K562 (cell line): ENCODE results near the gene LRRC8C. TPM values are rescaled to one million over a fixed set of nuclear protein-coding genes. Genes with fewer than 3 reads are reported as not detected.

Source experiments
- E2F1 ChIP-seq: sonication (generic); formaldehyde crosslinking; IDR thresholded peaks from 2 replicates; pipeline ENCODE4 v1.8.1; 2023; ENCODE audit warnings: mild to moderate bottlenecking, missing genetic modification reagents, moderate library complexity
- ELK3 ChIP-seq: fragments of 450-650 bp; formaldehyde crosslinking; IDR thresholded peaks from 2 replicates; pipeline ENCODE4 v1.4.0; 2020; ENCODE audit warnings: mild to moderate bottlenecking
- ETV5 ChIP-seq: sonication (generic); formaldehyde crosslinking; IDR thresholded peaks from 2 replicates; pipeline ENCODE4 v1.4.0; 2020; ENCODE audit warnings: low read depth, mild to moderate bottlenecking, missing genetic modification reagents
- FUS ChIP-seq: fragments of 200-400 bp; formaldehyde crosslinking; optimal IDR thresholded peaks from 2 replicates; pipeline ENCODE3; 2017; ENCODE audit warnings: low read depth, low read length
- GABPA ChIP-seq: fragments of 200-800 bp; sonication (Bioruptor generic); conservative IDR thresholded peaks from 2 replicates; pipeline ENCODE4 v1.6.1; 2016; ENCODE audit warnings: low read depth, missing genetic modification characterization, missing compliant biosample characterization
- NCOA6 ChIP-seq: fragments of 450-650 bp; IDR thresholded peaks from 2 replicates; pipeline ENCODE4 v1.6.1; 2017; ENCODE audit warnings: mild to moderate bottlenecking
- SOX6 ChIP-seq: fragments of 450-650 bp; IDR thresholded peaks from 2 replicates; pipeline ENCODE4 v1.6.1; 2014; ENCODE audit warnings: mild to moderate bottlenecking
- TCF3 ChIP-seq: sonication (generic); formaldehyde crosslinking; IDR thresholded peaks from 2 replicates; pipeline ENCODE4 v1.4.0; 2020; ENCODE audit warnings: mild to moderate bottlenecking, missing genetic modification reagents
- THRA ChIP-seq: fragments of 450-650 bp; IDR thresholded peaks from 2 replicates; pipeline ENCODE4 v1.6.1; 2017; ENCODE audit warnings: mild to moderate bottlenecking, moderate library complexity
- ZNF174 ChIP-seq: fragments of 250-450 bp; sonication (Bioruptor Pico); IDR thresholded peaks from 2 replicates; pipeline ENCODE4 v1.4.0; 2020; ENCODE audit warnings: mild to moderate bottlenecking
- ZNF282 ChIP-seq: sonication (generic); formaldehyde crosslinking; IDR thresholded peaks from 2 replicates; pipeline ENCODE4 v1.8.1; 2023; ENCODE audit warnings: missing genetic modification reagents
- ZNF318 ChIP-seq, 2 experiments: fragments of 450-650 bp; IDR thresholded peaks; 2 replicates each; pipeline ENCODE4 v1.6.1; 2016; ENCODE audit warnings: mild to moderate bottlenecking in 2 of 2, borderline replicate concordance in 1 of 2, low read depth in 1 of 2, moderate library complexity in 1 of 2
- ZNF395 ChIP-seq: fragments of 200-800 bp; sonication (Bioruptor generic); IDR thresholded peaks from 2 replicates; pipeline ENCODE4 v1.6.1; 2017; ENCODE audit warnings: missing genetic modification characterization, missing compliant biosample characterization
- polyA plus RNA-seq, 8 experiments: library from polyadenylated mRNA; depleted of rRNA in 4 of 8; stranded (reverse) in 5 of 8; unstranded in 3 of 8; fragments of >200 nt; fragmentation: Nextera tagmentation in 2 of 8; fragmentation: Illumina TruSeq in 1 of 8; extraction: Ambion mirVana in 2 of 8; extraction: Trizol in 1 of 8; gene quantifications; 2 replicates each; pipeline versions ENCODE4 v1.2.1 to v1.2.3, GENCODE V29; 2011 to 2014; ENCODE audit warnings: inconsistent platforms in 1 of 8, missing spikeins in 1 of 8
- total RNA-seq, 7 experiments: library from RNA; depleted of rRNA in 6 of 7; stranded (reverse); fragments of >200 nt in 6 of 7; fragmentation: Illumina TruSeq in 2 of 7; extraction: Trizol in 2 of 7; gene quantifications; 2 replicates each; pipeline versions ENCODE4 v1.2.1 to v1.2.3, GENCODE V29; 2011 to 2021; ENCODE audit warnings: low replicate concordance in 1 of 7

LRRC8C gene
- total and polyA plus RNA-seq, 9 of the 15 experiments (the other 6 are each of a cell fraction or from before 2014, with no cell fraction given) = 1.00 to 12.5 (median 4.5) TPM

GRCh38 chr1:89692601-89693521 is 59.9 kb downstream of the LRRC8C start (continued):
- TF ChIP-seq ZNF318 (IDR thresholded peaks at IDR 0.05; ENCODE audit: borderline replicate concordance in 1 of 2, low read depth in 1 of 2) (no peak), TCF3 (CRISPR knock-in tag) (peak; percentile 53; the same call in 1 of the 2 replicates), ZNF395 (CRISPR knock-in tag) (no peak), E2F1 (CRISPR knock-in tag) (no peak), ELK3 (CRISPR knock-in tag) (no peak), NCOA6 (no peak), ZNF282 (CRISPR knock-in tag) (no peak), ZNF174 (CRISPR knock-in tag) (no peak), GABPA (tag) (0 out of 2 replicates have a peak, but pooled peaks have one; percentile 33), ETV5 (CRISPR knock-in tag) (no peak), FUS (no peak), THRA (no peak), SOX6 (peak; percentile 83)
